Measurements from ENCODE around the gene TMSB4X.
A peak's percentile ranks its signal among the peaks of the same experiment; 100 is the strongest.

DNA sequence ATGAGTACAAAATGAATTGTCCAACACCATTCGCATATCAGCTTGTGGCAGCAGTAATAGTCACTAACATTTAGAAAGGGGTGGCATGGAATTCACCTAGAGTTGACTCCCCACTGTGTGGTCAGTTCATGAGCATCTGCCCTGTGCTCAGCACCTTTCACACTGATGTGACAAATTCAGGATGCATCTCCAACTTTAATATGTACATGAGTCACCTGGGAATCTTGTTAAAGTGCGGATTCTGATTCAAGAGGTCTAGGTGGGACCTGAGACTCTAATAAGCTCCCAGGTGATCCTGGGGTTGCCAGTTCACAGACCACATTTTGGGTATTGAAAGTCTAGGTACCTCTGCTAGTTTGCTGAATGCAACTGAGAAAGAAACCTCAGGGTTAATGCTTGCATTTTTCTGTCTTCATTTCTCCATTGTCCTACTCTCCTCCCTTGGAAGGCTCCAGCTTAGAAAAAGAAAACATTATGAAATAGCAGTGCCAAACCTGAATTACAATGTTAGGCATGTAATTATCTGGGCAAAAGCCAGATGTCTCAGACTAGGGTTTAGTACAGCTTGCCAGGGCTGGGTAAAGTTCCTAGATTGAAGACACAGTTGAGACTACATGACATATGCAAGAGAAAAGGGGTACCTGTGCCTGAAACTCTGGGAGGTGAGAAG is 32.7 kb downstream of the TMSB4X start:
- no peak for TF ChIP-seq USF2 (IDR thresholded peaks at IDR 0.05; ENCODE audit: borderline replicate concordance, low read depth, low read length)
- TF ChIP-seq CTCF (IDR thresholded peaks at IDR 0.05) = no peak
- TF ChIP-seq, protein P1, sequence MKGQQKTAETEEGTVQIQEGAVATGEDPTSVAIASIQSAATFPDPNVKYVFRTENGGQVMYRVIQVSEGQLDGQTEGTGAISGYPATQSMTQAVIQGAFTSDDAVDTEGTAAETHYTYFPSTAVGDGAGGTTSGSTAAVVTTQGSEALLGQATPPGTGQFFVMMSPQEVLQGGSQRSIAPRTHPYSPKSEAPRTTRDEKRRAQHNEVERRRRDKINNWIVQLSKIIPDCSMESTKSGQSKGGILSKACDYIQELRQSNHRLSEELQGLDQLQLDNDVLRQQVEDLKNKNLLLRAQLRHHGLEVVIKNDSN (IDR thresholded peaks at IDR 0.05; ENCODE audit: borderline replicate concordance, low read depth) = no peak
- peak; percentile 75; the same call in 1 of the 2 replicates for TF ChIP-seq NFIC (IDR thresholded peaks at IDR 0.05; ENCODE audit: borderline replicate concordance)
- TF ChIP-seq TAF1 (IDR thresholded peaks at IDR 0.05; ENCODE audit: borderline replicate concordance, low read depth, low read length) = no peak
- TF ChIP-seq MXI1 (IDR thresholded peaks at IDR 0.05; ENCODE audit: low read depth, low read length) = no peak
- no peak for TF ChIP-seq YY1 (IDR thresholded peaks at IDR 0.05; ENCODE audit: low read depth)
- no peak for TF ChIP-seq EZH2phosphoT487 (IDR thresholded peaks at IDR 0.05; ENCODE audit: borderline replicate concordance, low read depth)
- TF ChIP-seq SIN3A (IDR thresholded peaks at IDR 0.05; ENCODE audit: borderline replicate concordance, low read depth, low read length) = no peak
- no peak for TF ChIP-seq EP300 (IDR thresholded peaks at IDR 0.05; ENCODE audit: borderline replicate concordance in 1 of 2, low read depth in 1 of 2, low read length in 1 of 2)
- TF ChIP-seq GABPA (IDR thresholded peaks at IDR 0.05; ENCODE audit: low read depth) = no peak
- TF ChIP-seq GATA2 (CRISPR knock-in tag; IDR thresholded peaks at IDR 0.05) = no peak
